CD8-positive, alpha-beta memory T cell (primary cell): Measurements from ENCODE around the gene DTX3L. TPM values are rescaled to one million over a fixed set of nuclear protein-coding genes. Genes with fewer than 3 reads are reported as not detected.

Experiments used
- CTCF ChIA-PET: fragments of 350-600 bp; sonication (Branson Sonifier 250); formaldehyde crosslinking; loops from one replicate; lab custom pipeline; 2021; ENCODE audit warnings: antibody characterized with exemption; lab: Charles Lee
- POLR2A ChIA-PET: fragments of 350-600 bp; sonication (Branson Sonifier 250); formaldehyde crosslinking; loops from one replicate; lab custom pipeline; 2021; ENCODE audit warnings: antibody characterized with exemption; lab: Charles Lee
- DNase-seq, 5 donors: peaks; one replicate each; pipeline versions ENCODE4 v3.0.0 to v3.0.0-alpha.2; 2020 to 2022; ENCODE audit warnings: mixed read lengths in 1 of 5
- H3K27ac ChIP-seq: one replicate; pipeline ENCODE4 v1.7.0; 2013; ENCODE audit warnings: low read depth, mild to moderate bottlenecking, low read length, moderate library complexity
- H3K27me3 ChIP-seq: 2 replicates; pipeline ENCODE4 v1.7.0; 2013; ENCODE audit warnings: low read length, mild to moderate bottlenecking; ENCODE audit not compliant: insufficient read depth, poor library complexity, severe bottlenecking
- H3K36me3 ChIP-seq: 2 replicates; pipeline ENCODE4 v1.7.0; 2013; ENCODE audit warnings: mild to moderate bottlenecking, low read length, moderate library complexity; ENCODE audit not compliant: insufficient read depth
- H3K4me1 ChIP-seq: 2 replicates; pipeline ENCODE4 v1.7.0; 2013; ENCODE audit warnings: mild to moderate bottlenecking, low read length, moderate library complexity; ENCODE audit not compliant: insufficient read depth
- H3K4me3 ChIP-seq: 2 replicates; pipeline ENCODE4 v1.7.0; 2013; ENCODE audit warnings: mild to moderate bottlenecking, low read length
- H3K9me3 ChIP-seq: 2 replicates; pipeline ENCODE4 v1.7.0; 2013; ENCODE audit warnings: mild to moderate bottlenecking, low read length
- H3K27ac Mint-ChIP-seq, 8 donors: one replicate each; pipeline ENCODE4 v1.8.0; 2020 to 2021; ENCODE audit warnings: mixed read lengths in 8 of 8, mild to moderate bottlenecking in 6 of 8, inconsistent platforms in 3 of 8, moderate library complexity in 3 of 8
- H3K27me3 Mint-ChIP-seq, 2 donors: one replicate each; pipeline ENCODE4 v1.8.0; 2020 to 2021; ENCODE audit warnings: mixed read lengths in 2 of 2, mild to moderate bottlenecking in 1 of 2, moderate library complexity in 1 of 2
- H3K36me3 Mint-ChIP-seq, 3 donors: one replicate each; pipeline ENCODE4 v1.8.0; 2020 to 2021; ENCODE audit warnings: mixed read lengths in 3 of 3, inconsistent platforms in 1 of 3, mild to moderate bottlenecking in 1 of 3
- H3K4me1 Mint-ChIP-seq, 3 donors: one replicate each; pipeline ENCODE4 v1.8.0; 2020 to 2021; ENCODE audit warnings: mixed read lengths in 3 of 3, inconsistent platforms in 1 of 3, mild to moderate bottlenecking in 1 of 3
- H3K4me3 Mint-ChIP-seq, 7 donors: one replicate each; pipeline ENCODE4 v1.8.0; 2020 to 2021; ENCODE audit warnings: mixed read lengths in 7 of 7, mild to moderate bottlenecking in 6 of 7, moderate library complexity in 4 of 7, inconsistent platforms in 2 of 7
- H3K9me3 Mint-ChIP-seq, 5 donors: one replicate each; pipeline ENCODE4 v1.8.0; 2020 to 2022; ENCODE audit warnings: mixed read lengths in 5 of 5, mild to moderate bottlenecking in 3 of 5, moderate library complexity in 2 of 5, inconsistent platforms in 1 of 5
- polyA plus RNA-seq: library from polyadenylated mRNA; unstranded; fragments of 300-500 nt; fragmentation: Illumina TruSeq; gene quantifications from one replicate; pipeline ENCODE4 v1.2.3, GENCODE V29; 2021
- total RNA-seq, 2 experiments: library from RNA; stranded (reverse); gene quantifications; one replicate each; pipeline ENCODE4 v1.2.3, GENCODE V29; 2021

DTX3L gene
- total and polyA plus RNA-seq, 3 experiments from 2014 or later = 22.9 to 31.2 (median 24.3) TPM

GRCh38 chr3:122623031-122623829 is 59.1 kb downstream of the DTX3L start:
- ChIA-PET CTCF (no interaction called here), POLR2A (no interaction called here)
- Histone ChIP-seq H3K4me1 (no peaks in the 10 kb centered on the region), H3K27ac (no peak overlapping the region), H3K27me3 (no peaks in the 10 kb centered on the region), H3K36me3 (peaks cover 32% of the 10 kb centered on the region), H3K9me3 (no peaks in the 10 kb centered on the region), H3K4me3 (no peak overlapping the region)
- no peaks in the 10 kb centered on the region for H3K4me1 Mint-ChIP-seq
- no peak for DNase-seq
- no peaks in the 10 kb centered on the region for H3K27me3 Mint-ChIP-seq
- H3K9me3 Mint-ChIP-seq = no peaks in the 10 kb centered on the region
- H3K36me3 Mint-ChIP-seq = peaks cover 17 to 93% (median 50%) of the 10 kb centered on the region in 3 donors
- H3K4me3 Mint-ChIP-seq = peak overlapping the region in 1 of 7 donors; percentile 24
- H3K27ac Mint-ChIP-seq = peak overlapping the region in 2 of 8 donors; percentile 36 to 85

Other genes with a start within 250 kb of the DTX3L start
- under 1 TPM in 1 of 2 experiments, not detected in 1; 0.31 TPM for gene CSTA, start 239.1 kb upstream of the DTX3L start, total RNA-seq
- not detected for gene CSTA, start 239.1 kb upstream of the DTX3L start, polyA plus RNA-seq
- gene MIX23, start 181.1 kb upstream of the DTX3L start, total RNA-seq = 100 to 1,000 TPM; 140 to 175 TPM
- gene MIX23, start 181.1 kb upstream of the DTX3L start, polyA plus RNA-seq = 11.3 TPM
- 10 to 100 TPM; 62.6 to 63.3 TPM for gene FAM162A, start 180.2 kb upstream of the DTX3L start, total RNA-seq
- 113 TPM for gene FAM162A, start 180.2 kb upstream of the DTX3L start, polyA plus RNA-seq
- 1 to 10 TPM; 4.6 to 4.8 TPM for gene WDR5B, start 148.3 kb upstream of the DTX3L start, total RNA-seq
- gene WDR5B, start 148.3 kb upstream of the DTX3L start, polyA plus RNA-seq = 1.6 TPM
- gene KPNA1, start 49.4 kb upstream of the DTX3L start, total RNA-seq = 10 to 100 TPM; 58.6 to 60.4 TPM
- gene KPNA1, start 49.4 kb upstream of the DTX3L start, polyA plus RNA-seq = 49.1 TPM
- gene PARP9, start within 50 bp of the DTX3L start, total RNA-seq = 10 to 100 TPM; 13.2 to 13.4 TPM
- 32.5 TPM for gene PARP9, start within 50 bp of the DTX3L start, polyA plus RNA-seq
- gene PARP15, start 13.3 kb downstream of the DTX3L start, total RNA-seq = 10 to 100 TPM; 12.7 to 13.9 TPM
- gene PARP15, start 13.3 kb downstream of the DTX3L start, polyA plus RNA-seq = 8.5 TPM
- gene PARP14, start 116.5 kb downstream of the DTX3L start, total RNA-seq = 10 to 100 TPM; 41.3 to 44.8 TPM
- 16.6 TPM for gene PARP14, start 116.5 kb downstream of the DTX3L start, polyA plus RNA-seq
- 10 to 100 TPM; 10.2 to 10.6 TPM for gene HSPBAP1, start 229.5 kb downstream of the DTX3L start, total RNA-seq
- gene HSPBAP1, start 229.5 kb downstream of the DTX3L start, polyA plus RNA-seq = 7.2 TPM
- gene SLC49A4, start 230.7 kb downstream of the DTX3L start, total RNA-seq = 1 to 10 TPM; 2.1 to 2.3 TPM
- 1.6 TPM for gene SLC49A4, start 230.7 kb downstream of the DTX3L start, polyA plus RNA-seq